Caco-2 (cell line): ENCODE measurements around the gene CEP85L. TPM values are rescaled to one million over a fixed set of nuclear protein-coding genes. Genes with fewer than 3 reads are reported as not detected.

Experiments used
- BruUV-seq: library from RNA; stranded (reverse); fragments of 400-500 nt; replicated peaks from 2 replicates; lab custom pipeline; 2021; lab: Mats Ljungman, UMichigan
- CTCF ChIA-PET: fragments of 300-600 bp; sonication (Branson Sonifier 250); formaldehyde crosslinking; loops from one replicate; lab custom pipeline; 2022; ENCODE audit warnings: antibody characterized with exemption; lab: Charles Lee
- POLR2A ChIA-PET: fragments of 300-600 bp; sonication (Branson Sonifier 250); formaldehyde crosslinking; loops from one replicate; lab custom pipeline; 2022; ENCODE audit warnings: antibody characterized with exemption; lab: Charles Lee
- DNase-seq, 2 experiments: peaks; one replicate each; pipeline versions ENCODE4 v3.0.0 to v3.0.0-alpha.2; 2020 to 2022
- H3K27me3 ChIP-seq: replicated peaks from 2 replicates; pipeline ENCODE4 v1.6.0; 2011; ENCODE audit warnings: low read length; ENCODE audit not compliant: control insufficient read depth, insufficient read depth
- H3K36me3 ChIP-seq: 2 replicates; pipeline ENCODE4 v1.5.1; 2011; ENCODE audit warnings: low read length; ENCODE audit not compliant: control insufficient read depth, insufficient read depth
- H3K4me1 ChIP-seq: fragments of 250-450 bp; sonication (Bioruptor Pico); 2 replicates; pipeline ENCODE4 v1.5.1; 2020; ENCODE audit warnings: mild to moderate bottlenecking
- H3K4me3 ChIP-seq: 2 replicates; pipeline ENCODE4 v1.5.1; 2011; ENCODE audit warnings: low read depth, mild to moderate bottlenecking, control low read depth, low read length
- H3K9me3 ChIP-seq: fragments of 250-450 bp; sonication (Bioruptor Pico); 2 replicates; pipeline ENCODE4 v1.5.1; 2020; ENCODE audit warnings: mild to moderate bottlenecking, moderate library complexity
- H3K27ac Mint-ChIP-seq: one replicate; pipeline ENCODE4 v1.8.0; 2022; ENCODE audit warnings: mixed read lengths; ENCODE audit not compliant: unreplicated experiment
- H3K27me3 Mint-ChIP-seq: one replicate; pipeline ENCODE4 v1.8.0; 2022; ENCODE audit warnings: mixed read lengths; ENCODE audit not compliant: insufficient read depth, unreplicated experiment
- H3K36me3 Mint-ChIP-seq: one replicate; pipeline ENCODE4 v1.8.0; 2022; ENCODE audit warnings: mild to moderate bottlenecking, mixed read lengths; ENCODE audit not compliant: insufficient read depth, unreplicated experiment
- H3K4me1 Mint-ChIP-seq: one replicate; pipeline ENCODE4 v1.8.0; 2022; ENCODE audit warnings: low read depth, mixed read lengths; ENCODE audit not compliant: unreplicated experiment
- H3K4me3 Mint-ChIP-seq: one replicate; pipeline ENCODE4 v1.8.0; 2022; ENCODE audit warnings: mild to moderate bottlenecking, moderate library complexity, mixed read lengths; ENCODE audit not compliant: unreplicated experiment
- H3K9me3 Mint-ChIP-seq: one replicate; pipeline ENCODE4 v1.8.0; 2022; ENCODE audit warnings: mixed read lengths; ENCODE audit not compliant: unreplicated experiment
- intact Hi-C: fragments of 100-400 bp; cut with micrococcal nuclease; formaldehyde crosslinking; loops from one replicate; pipeline ENCODE4 v1.10.0; 2022; ENCODE audit not compliant: unreplicated experiment
- total RNA-seq: library from RNA; stranded (reverse); gene quantifications from 2 replicates; pipeline ENCODE4 v1.2.3, GENCODE V29; 2022
- TF ChIP-seq, protein P1 (sequence below), 2 experiments: fragments of 200-600 bp in 1 of 2; IDR thresholded peaks; 1 replicate in 1 of 2; 2 replicates in 1 of 2; pipeline versions ENCODE4 v1.5.1 to v1.8.0; 2011 to 2022; ENCODE audit warnings: antibody characterized with exemption in 1 of 2, control low read depth in 1 of 2, inconsistent platforms in 1 of 2, low read depth in 1 of 2, low read length in 1 of 2, mild to moderate bottlenecking in 1 of 2, moderate library complexity in 1 of 2; ENCODE audit not compliant: insufficient read depth in 1 of 2, severe bottlenecking in 1 of 2, unreplicated experiment in 1 of 2

Gene CEP85L
- total RNA-seq, 1 experiment from 2014 or later, result 0.29 TPM

DNA sequence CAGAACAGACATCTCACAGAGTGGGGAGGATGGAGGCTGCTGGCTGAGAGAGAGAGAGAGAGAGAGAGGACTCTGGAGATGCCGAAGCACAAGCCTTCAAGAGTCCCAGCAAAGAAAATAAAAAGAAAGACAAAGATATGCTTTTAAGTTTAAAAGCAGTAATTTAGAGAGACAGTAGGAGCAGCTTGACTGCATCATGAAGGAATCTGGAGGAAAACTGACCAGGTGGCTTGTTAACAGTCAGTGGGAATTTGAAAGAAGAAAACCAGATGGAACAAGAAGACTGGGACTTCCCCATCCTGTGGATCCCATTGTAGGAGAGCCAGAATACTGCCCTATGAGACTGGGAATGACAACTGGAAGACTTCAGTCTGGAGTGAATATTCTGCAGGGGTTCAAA, 149.6 kb downstream of the CEP85L start:
- BruUV-seq, result no TSS peak
- Mint-ChIP-seq H3K4me3 (no peak overlapping the region), H3K27me3 (no peaks in the 10 kb centered on the region)

DNA sequence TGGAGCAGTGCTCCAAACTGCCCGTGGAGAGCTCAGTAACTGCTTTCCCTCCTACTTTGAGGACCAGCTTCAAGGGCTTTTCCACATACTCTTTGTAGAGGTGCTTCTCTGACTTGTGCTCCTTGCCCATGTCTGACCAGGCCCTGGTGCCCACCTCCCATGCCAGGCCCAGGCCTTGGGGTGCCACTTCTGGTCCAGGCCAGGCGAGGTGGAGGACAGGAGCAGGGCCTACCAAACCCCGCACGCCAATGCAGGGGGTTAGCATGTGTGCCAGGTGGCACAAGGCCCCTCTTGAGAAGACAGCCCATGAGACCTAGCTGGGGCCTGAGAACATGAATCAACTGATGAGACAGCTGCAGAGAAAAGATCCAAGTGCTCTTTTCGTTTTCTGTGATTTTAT, 150.3 kb downstream of the CEP85L start:
- TF ChIP-seq, protein P1, sequence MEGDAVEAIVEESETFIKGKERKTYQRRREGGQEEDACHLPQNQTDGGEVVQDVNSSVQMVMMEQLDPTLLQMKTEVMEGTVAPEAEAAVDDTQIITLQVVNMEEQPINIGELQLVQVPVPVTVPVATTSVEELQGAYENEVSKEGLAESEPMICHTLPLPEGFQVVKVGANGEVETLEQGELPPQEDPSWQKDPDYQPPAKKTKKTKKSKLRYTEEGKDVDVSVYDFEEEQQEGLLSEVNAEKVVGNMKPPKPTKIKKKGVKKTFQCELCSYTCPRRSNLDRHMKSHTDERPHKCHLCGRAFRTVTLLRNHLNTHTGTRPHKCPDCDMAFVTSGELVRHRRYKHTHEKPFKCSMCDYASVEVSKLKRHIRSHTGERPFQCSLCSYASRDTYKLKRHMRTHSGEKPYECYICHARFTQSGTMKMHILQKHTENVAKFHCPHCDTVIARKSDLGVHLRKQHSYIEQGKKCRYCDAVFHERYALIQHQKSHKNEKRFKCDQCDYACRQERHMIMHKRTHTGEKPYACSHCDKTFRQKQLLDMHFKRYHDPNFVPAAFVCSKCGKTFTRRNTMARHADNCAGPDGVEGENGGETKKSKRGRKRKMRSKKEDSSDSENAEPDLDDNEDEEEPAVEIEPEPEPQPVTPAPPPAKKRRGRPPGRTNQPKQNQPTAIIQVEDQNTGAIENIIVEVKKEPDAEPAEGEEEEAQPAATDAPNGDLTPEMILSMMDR (IDR thresholded peaks at IDR 0.05; ENCODE audit: insufficient read depth in 1 of 2, low read depth in 1 of 2, low read length in 1 of 2, severe bottlenecking in 1 of 2, unreplicated experiment in 1 of 2), result no peak
- no peaks in the 10 kb centered on the region for H3K4me1 ChIP-seq
- ChIA-PET POLR2A (no interaction called here), CTCF (no interaction called here)
- Mint-ChIP-seq H3K4me1 (no peaks in the 10 kb centered on the region), H3K4me3 (no peak overlapping the region), H3K9me3 (peaks cover 13% of the 10 kb centered on the region), H3K36me3 (no peaks in the 10 kb centered on the region), H3K27me3 (no peaks in the 10 kb centered on the region), H3K27ac (no peak overlapping the region)
- no TSS peak for BruUV-seq
- no peaks in the 10 kb centered on the region for H3K9me3 ChIP-seq
- no peak for DNase-seq
- H3K36me3 ChIP-seq, result no peaks in the 10 kb centered on the region
- no peaks in the 10 kb centered on the region for H3K27me3 ChIP-seq
- H3K4me3 ChIP-seq, result no peak overlapping the region
- intact Hi-C loops, result no loop called here

More for the DNA sequence above, 149.6 kb downstream of the CEP85L start:
- no peaks in the 10 kb centered on the region for H3K36me3 Mint-ChIP-seq
- Histone ChIP-seq H3K9me3 (no peaks in the 10 kb centered on the region), H3K4me1 (no peaks in the 10 kb centered on the region), H3K4me3 (no peak overlapping the region), H3K27me3 (no peaks in the 10 kb centered on the region), H3K36me3 (no peaks in the 10 kb centered on the region)
- no peak for DNase-seq
- TF ChIP-seq, protein P1 (IDR thresholded peaks at IDR 0.05; ENCODE audit: insufficient read depth in 1 of 2, low read depth in 1 of 2, low read length in 1 of 2, severe bottlenecking in 1 of 2, unreplicated experiment in 1 of 2), result no peak
- ChIA-PET POLR2A (no interaction called here), CTCF (no interaction called here)
- H3K27ac Mint-ChIP-seq, result no peak overlapping the region
- H3K9me3 Mint-ChIP-seq, result peaks cover 13% of the 10 kb centered on the region
- H3K4me1 Mint-ChIP-seq, result no peaks in the 10 kb centered on the region
- intact Hi-C loops, result no loop called here

DNA sequence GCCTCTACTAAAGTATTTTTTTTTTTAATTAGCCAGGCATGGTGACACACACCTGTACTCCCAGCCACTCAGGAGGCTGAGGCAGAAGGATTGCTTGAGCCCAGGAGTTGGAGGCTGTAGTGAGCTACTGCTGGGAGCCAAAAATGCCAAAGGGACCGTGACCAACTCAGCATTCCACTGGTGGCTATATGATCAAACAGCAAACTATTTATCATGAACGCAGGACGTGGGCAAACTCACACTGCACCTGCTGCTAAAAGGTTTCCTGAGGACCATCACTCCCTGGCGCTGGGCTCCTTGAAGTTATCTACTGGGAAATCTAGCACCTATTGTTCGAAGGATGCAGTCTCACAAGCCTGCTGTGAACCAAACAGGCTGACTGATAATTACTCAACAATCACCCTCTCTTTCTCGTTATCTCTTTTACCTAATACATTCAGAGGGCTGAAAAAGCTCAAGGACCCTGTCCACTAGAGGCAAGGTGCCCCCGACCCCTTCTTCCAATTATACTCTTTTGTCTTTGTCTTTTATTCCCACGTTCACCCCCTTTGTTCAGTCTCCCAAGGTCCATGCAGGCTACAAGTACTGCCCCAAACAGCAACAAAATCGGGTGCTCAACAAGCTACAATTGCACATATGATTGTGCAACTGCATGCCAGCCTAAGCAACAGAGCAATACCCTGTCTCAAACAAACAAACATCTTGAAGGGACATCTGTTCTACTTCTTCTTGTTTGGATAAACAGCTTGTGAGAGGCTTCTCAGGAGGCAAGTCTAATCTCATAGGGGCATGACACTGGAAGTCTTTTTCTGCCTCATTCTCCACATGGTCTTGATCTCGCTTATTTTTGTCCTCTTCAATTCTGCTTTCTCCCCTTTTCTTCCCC, 151.0 kb downstream of the CEP85L start:
- no peak for DNase-seq
- no peaks in the 10 kb centered on the region for H3K27me3 ChIP-seq
- TF ChIP-seq, protein P1 (IDR thresholded peaks at IDR 0.05; ENCODE audit: insufficient read depth in 1 of 2, low read depth in 1 of 2, low read length in 1 of 2, severe bottlenecking in 1 of 2, unreplicated experiment in 1 of 2), result no peak
- intact Hi-C loops, result no loop called here
- no peak overlapping the region for H3K27ac Mint-ChIP-seq
- no peak overlapping the region for H3K4me3 ChIP-seq
- H3K4me1 Mint-ChIP-seq, result no peaks in the 10 kb centered on the region
- H3K36me3 ChIP-seq, result no peaks in the 10 kb centered on the region
- CTCF ChIA-PET, result no interaction called here
- no peaks in the 10 kb centered on the region for H3K27me3 Mint-ChIP-seq
- peaks cover 13% of the 10 kb centered on the region for H3K9me3 Mint-ChIP-seq
- H3K9me3 ChIP-seq, result no peaks in the 10 kb centered on the region
- no peaks in the 10 kb centered on the region for H3K4me1 ChIP-seq
- no peak overlapping the region for H3K4me3 Mint-ChIP-seq
- POLR2A ChIA-PET, result no interaction called here
- H3K36me3 Mint-ChIP-seq, result no peaks in the 10 kb centered on the region
- BruUV-seq, result no TSS peak
